Pons (tissue), 1 donor: ENCODE data around the gene IP6K2.
"Not testable (repeated sequence)": the region's sequence is repeated elsewhere in the genome, so short reads cannot be mapped to it uniquely, and the experiment has no call there.

Experiments used
- DNase-seq: peaks from one replicate; pipeline ENCODE4 v3.0.0-alpha.2; 2016; ENCODE audit warnings: low spot score

IP6K2 gene

GRCh38 chr3:48727511-48727910 lies 10.5 kb upstream of the IP6K2 start:
- no peak for DNase-seq

GRCh38 chr3:48725185-48725855 lies 8.3 kb upstream of the IP6K2 start:
- DNase-seq, result not testable (repeated sequence)

DNA sequence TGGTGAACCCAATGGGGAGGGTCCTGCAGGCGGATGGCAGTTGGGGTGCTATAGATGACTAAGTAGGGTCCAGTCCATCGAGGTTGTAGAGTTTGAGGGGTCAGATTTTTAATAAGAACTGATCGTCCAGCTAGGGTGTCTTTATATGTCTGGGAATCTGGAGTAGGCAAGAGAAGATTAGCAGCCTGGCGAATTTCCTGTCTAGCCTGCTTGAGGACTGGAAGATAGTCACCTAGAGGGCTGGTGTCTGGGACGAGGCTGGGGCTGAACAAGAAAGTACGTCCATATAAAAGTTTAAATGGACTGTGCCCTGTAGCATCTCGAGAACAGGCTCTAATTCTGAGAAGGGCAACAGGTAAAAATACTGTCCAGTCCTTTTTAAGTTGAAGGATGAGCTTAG lies 6.7 kb upstream of the IP6K2 start:
- DNase-seq, result no peak

GRCh38 chr3:48723293-48723692 lies 6.3 kb upstream of the IP6K2 start:
- not testable (repeated sequence) for DNase-seq

DNA sequence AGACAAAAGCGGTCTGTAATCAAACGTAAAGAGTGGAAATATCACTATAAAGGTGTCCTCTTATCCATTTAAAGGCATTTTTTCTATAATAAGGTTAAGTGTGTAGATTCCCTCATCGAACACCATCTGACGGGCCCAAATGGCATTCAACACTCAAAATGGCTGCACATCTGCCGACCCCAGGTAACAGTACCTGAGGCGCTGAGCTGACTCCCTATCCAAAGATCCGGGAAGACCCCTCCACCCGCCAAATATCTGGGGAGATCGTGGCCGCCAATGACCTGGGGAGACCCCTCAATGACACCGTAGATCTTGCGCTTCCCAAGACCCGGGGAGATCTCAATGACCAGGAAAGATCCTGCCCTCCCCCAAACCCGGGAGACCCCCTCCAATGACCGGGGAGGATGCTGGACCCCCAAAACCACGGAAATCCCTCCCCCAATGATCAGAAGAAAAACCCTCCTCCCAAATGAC lies 476 bp downstream of the IP6K2 start:
- no peak for DNase-seq

GRCh38 chr3:48715174-48715800 lies 1.7 kb downstream of the IP6K2 start:
- peak; percentile 51 for DNase-seq

GRCh38 chr3:48711727-48712126 lies 5.3 kb downstream of the IP6K2 start:
- DNase-seq, result no peak

GRCh38 chr3:48709051-48709461 lies 8.0 kb downstream of the IP6K2 start:
- DNase-seq, result no peak

GRCh38 chr3:48708481-48708889 lies 8.5 kb downstream of the IP6K2 start:
- DNase-seq, result no peak

DNA sequence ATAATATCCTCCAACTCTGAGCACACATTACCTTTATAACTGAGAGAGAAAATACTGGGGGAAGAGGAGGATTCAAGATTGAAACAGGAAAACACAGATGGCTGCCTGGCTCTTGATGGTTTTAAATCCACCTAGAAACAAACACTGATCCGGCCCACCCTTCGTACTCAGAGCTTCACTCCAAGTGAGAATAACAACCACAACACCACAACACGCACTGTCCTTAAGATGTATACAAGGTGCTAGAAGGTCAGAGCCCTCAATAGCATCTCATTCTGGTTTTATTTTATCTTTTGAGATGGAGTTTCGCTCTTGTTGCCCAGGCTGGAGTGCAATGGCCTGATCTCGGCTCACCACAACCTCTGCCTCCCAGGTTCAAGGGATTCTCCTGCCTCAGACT lies 9.9 kb downstream of the IP6K2 start:
- DNase-seq, result no peak

GRCh38 chr3:48702320-48702920 lies 14.6 kb downstream of the IP6K2 start:
- DNase-seq, result no peak

- DNase-seq, result no peak
Measured at GRCh38 chr3:48700731-48701405, 16.2 kb downstream of the IP6K2 start.

DNA sequence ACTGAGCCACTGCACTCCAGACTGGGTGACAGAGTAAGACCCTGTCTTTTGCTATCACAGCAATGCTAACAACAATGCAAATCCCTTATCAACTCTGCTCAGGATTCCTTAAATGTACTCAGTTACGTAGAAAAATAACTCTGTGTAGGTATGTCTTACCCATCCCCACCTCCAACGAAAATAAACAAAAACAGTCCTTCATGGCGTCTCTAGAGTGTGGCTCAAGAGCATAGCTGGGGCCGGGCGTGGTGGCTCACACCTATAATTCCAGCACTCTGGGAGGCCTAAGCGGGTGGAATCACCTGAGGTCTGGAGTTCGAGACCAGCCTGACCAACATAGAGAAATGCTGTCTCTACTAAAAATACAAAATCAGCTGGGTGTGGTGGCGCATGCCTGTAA lies 18.1 kb downstream of the IP6K2 start:
- DNase-seq, result no peak

DNA sequence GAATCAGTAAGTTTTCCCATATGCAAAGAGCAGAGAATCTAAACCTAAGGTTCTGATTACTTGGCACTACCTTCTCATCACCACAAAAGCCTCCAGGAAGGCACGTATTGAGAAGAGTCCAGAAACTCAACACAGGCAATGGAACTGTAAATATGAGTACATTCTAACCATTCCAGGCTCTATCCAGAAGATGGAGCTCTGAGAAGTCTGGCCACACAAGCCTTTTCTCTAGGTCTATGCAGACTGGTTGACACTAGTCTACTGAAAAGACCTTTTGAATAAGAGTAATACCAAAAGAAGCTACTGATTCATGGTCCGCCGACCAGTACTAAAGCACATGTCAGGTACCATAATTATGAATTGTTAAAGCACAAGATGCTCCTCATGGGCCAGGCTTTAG lies 19.1 kb downstream of the IP6K2 start:
- DNase-seq, result peak; percentile 47

GRCh38 chr3:48696601-48697000 lies 20.4 kb downstream of the IP6K2 start:
- DNase-seq, result peak; percentile 40

- no peak for DNase-seq
Measured at GRCh38 chr3:48696156-48696555, 20.9 kb downstream of the IP6K2 start.

DNA sequence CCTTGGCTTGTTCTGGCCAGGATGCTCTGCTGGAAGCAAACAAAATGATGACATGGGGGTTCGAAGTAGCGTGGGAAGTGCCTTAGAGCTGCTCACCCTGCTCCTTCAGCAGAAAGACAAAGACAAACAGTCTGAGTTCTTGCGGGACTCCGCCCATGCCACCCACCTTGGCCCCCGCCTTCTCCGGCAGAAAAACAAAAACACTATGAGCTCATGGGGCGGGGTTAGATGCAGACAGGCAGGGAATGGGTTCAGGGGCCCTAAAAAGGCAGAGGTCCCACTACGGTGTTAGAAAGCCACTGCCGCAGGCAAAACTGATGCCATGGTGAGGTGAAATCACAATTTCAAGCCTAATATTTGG lies 21.6 kb downstream of the IP6K2 start:
- DNase-seq, result no peak

- DNase-seq, result peak; percentile 80
Measured at GRCh38 chr3:48694610-48695392, 22.2 kb downstream of the IP6K2 start.

GRCh38 chr3:48693826-48694225 lies 23.2 kb downstream of the IP6K2 start:
- DNase-seq, result no peak

DNA sequence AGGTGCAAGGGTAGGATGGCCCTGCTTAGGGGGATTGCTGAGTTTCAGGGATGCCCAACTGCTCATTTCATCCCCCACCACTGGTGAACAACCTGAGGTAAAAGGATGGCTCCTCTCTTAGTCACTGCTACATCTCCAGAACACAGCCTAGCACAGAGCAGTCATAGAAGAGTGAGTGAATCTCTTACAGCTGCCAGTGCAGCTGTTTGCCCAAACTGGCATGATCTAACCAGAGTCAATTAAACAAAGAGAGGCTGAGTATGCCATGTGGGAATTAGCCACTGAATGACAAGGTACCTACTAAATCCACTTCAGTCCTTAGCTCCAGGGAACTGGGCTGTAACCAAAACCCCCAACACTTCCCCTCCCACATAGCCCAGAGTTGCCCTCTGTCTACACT lies 24.5 kb downstream of the IP6K2 start:
- peak; percentile 51 for DNase-seq

- no peak for DNase-seq
Measured at GRCh38 chr3:48690846-48691458, 26.1 kb downstream of the IP6K2 start.

DNA sequence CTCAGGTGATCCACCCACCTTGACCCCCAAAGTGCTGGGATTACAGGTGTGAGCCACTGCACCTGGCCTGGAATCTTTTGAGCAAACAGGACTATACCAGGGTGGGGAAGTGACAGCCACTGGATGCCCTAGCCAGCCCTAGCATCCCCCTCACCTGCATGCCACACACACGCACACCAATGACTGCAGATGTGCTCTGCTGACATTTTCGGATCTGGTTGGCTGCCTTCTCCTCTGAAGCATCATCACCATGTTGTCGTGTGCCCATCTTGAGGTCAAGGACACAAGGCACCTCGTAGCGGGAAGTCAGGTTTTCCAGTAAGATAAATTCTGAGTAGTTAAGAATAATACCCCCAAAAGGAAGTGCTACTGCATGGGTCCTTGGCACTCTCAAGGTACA lies 27.6 kb downstream of the IP6K2 start:
- DNase-seq, result no peak
